Measurements from ENCODE around the gene UCN3. TPM values are rescaled to one million over a fixed set of nuclear protein-coding genes. Genes with fewer than 3 reads are reported as not detected.

UCN3 gene
- total and polyA plus RNA-seq, 9 of the 15 experiments (the other 6 are each of a cell fraction or from before 2014, with no cell fraction given) = not detected

- no peak for TF ChIP-seq SRSF1 (IDR thresholded peaks at IDR 0.05; ENCODE audit: low read depth, low read length)
- TF ChIP-seq, protein P1, sequence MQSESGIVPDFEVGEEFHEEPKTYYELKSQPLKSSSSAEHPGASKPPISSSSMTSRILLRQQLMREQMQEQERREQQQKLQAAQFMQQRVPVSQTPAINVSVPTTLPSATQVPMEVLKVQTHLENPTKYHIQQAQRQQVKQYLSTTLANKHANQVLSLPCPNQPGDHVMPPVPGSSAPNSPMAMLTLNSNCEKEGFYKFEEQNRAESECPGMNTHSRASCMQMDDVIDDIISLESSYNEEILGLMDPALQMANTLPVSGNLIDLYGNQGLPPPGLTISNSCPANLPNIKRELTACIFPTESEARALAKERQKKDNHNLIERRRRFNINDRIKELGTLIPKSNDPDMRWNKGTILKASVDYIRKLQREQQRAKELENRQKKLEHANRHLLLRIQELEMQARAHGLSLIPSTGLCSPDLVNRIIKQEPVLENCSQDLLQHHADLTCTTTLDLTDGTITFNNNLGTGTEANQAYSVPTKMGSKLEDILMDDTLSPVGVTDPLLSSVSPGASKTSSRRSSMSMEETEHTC (IDR thresholded peaks at IDR 0.05) = no peak
- TF ChIP-seq USF2 (CRISPR knock-in tag; IDR thresholded peaks at IDR 0.05) = no peak
- TF ChIP-seq, protein P2, sequence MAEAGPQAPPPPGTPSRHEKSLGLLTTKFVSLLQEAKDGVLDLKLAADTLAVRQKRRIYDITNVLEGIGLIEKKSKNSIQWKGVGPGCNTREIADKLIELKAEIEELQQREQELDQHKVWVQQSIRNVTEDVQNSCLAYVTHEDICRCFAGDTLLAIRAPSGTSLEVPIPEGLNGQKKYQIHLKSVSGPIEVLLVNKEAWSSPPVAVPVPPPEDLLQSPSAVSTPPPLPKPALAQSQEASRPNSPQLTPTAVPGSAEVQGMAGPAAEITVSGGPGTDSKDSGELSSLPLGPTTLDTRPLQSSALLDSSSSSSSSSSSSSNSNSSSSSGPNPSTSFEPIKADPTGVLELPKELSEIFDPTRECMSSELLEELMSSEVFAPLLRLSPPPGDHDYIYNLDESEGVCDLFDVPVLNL (CRISPR knock-in tag; IDR thresholded peaks at IDR 0.05; ENCODE audit: low read depth) = no peak
- no peak for TF ChIP-seq RBFOX2 (IDR thresholded peaks at IDR 0.05; ENCODE audit: low read depth, low read length)
- no peak for TF ChIP-seq KDM2B (CRISPR knock-in tag; IDR thresholded peaks at IDR 0.05)
- no peak for TF ChIP-seq BRF1 (IDR thresholded peaks at IDR 0.05; ENCODE audit: borderline replicate concordance, extremely low read depth, insufficient read length)
- no peak for TF ChIP-seq RBM34 (IDR thresholded peaks at IDR 0.05; ENCODE audit: borderline replicate concordance, insufficient read depth, low read length)
These were observed 59.0 kb downstream of the UCN3 start (continued) for GRCh38 chr10:5423771-5424170.

Other genes with a start within 250 kb of the UCN3 start
- gene AKR1C8, start 179.8 kb upstream of the UCN3 start, total RNA-seq (2014; rRNA removed) = 0.18 TPM in 1 of 2 replicates, not detected in the other
- gene AKR1C8, start 179.8 kb upstream of the UCN3 start, total RNA-seq (2014; rRNA removed; fragmentation: Illumina TruSeq; extraction: Trizol) = 0.16 and 0.22 TPM in 2 replicates
- gene AKR1C8, start 179.8 kb upstream of the UCN3 start, total RNA-seq (2015; rRNA removed; fragmentation: Illumina TruSeq; extraction: Trizol) = 0.23 and 0.29 TPM in 2 replicates
- 0.24 TPM in 1 of 2 replicates, not detected in the other for gene AKR1C8, start 179.8 kb upstream of the UCN3 start, total RNA-seq (2021)
- 0.07 TPM in 1 of 2 replicates, not detected in the other for gene AKR1C8, start 179.8 kb upstream of the UCN3 start, polyA plus RNA-seq (2011; rRNA removed)
- gene AKR1C8, start 179.8 kb upstream of the UCN3 start, polyA plus RNA-seq (2014; fragmentation: Illumina TruSeq; extraction: Trizol) = 0.07 and 0.12 TPM in 2 replicates
- gene AKR1C8, start 179.8 kb upstream of the UCN3 start, polyA plus RNA-seq (2014; fragmentation: Nextera tagmentation; extraction: Ambion mirVana) = under 1 TPM; 0.07 to 0.08 TPM
- 0.03 and 0.90 TPM in 2 replicates for gene AKR1C8, start 179.8 kb upstream of the UCN3 start, polyA plus RNA-seq (2014; rRNA removed)
- not detected in 2 replicates for gene AKR1C4, start 168.1 kb upstream of the UCN3 start, total RNA-seq (2014; rRNA removed)
- not detected in 2 replicates for gene AKR1C4, start 168.1 kb upstream of the UCN3 start, total RNA-seq (2014; rRNA removed; fragmentation: Illumina TruSeq; extraction: Trizol)
- not detected in 2 replicates for gene AKR1C4, start 168.1 kb upstream of the UCN3 start, total RNA-seq (2015; rRNA removed; fragmentation: Illumina TruSeq; extraction: Trizol)
- gene AKR1C4, start 168.1 kb upstream of the UCN3 start, total RNA-seq (2021) = 0.13 TPM in 1 of 2 replicates, not detected in the other
- not detected in 2 replicates for gene AKR1C4, start 168.1 kb upstream of the UCN3 start, polyA plus RNA-seq (2011; rRNA removed)
- not detected in 2 replicates for gene AKR1C4, start 168.1 kb upstream of the UCN3 start, polyA plus RNA-seq (2014; fragmentation: Illumina TruSeq; extraction: Trizol)
- not detected for gene AKR1C4, start 168.1 kb upstream of the UCN3 start, polyA plus RNA-seq (2014; fragmentation: Nextera tagmentation; extraction: Ambion mirVana)
- not detected in 2 replicates for gene AKR1C4, start 168.1 kb upstream of the UCN3 start, polyA plus RNA-seq (2014; rRNA removed)
- 6.6 and 7.8 TPM in 2 replicates for gene TUBAL3, start 39.9 kb downstream of the UCN3 start, total RNA-seq (2014; rRNA removed)
- 6.9 and 7.8 TPM in 2 replicates for gene TUBAL3, start 39.9 kb downstream of the UCN3 start, total RNA-seq (2014; rRNA removed; fragmentation: Illumina TruSeq; extraction: Trizol)
- 6.3 and 7.5 TPM in 2 replicates for gene TUBAL3, start 39.9 kb downstream of the UCN3 start, total RNA-seq (2015; rRNA removed; fragmentation: Illumina TruSeq; extraction: Trizol)
- 6.3 and 6.8 TPM in 2 replicates for gene TUBAL3, start 39.9 kb downstream of the UCN3 start, total RNA-seq (2021)
- 4.7 and 10.1 TPM in 2 replicates for gene TUBAL3, start 39.9 kb downstream of the UCN3 start, polyA plus RNA-seq (2011; rRNA removed)
- gene TUBAL3, start 39.9 kb downstream of the UCN3 start, polyA plus RNA-seq (2014; fragmentation: Illumina TruSeq; extraction: Trizol) = 8.5 and 9.8 TPM in 2 replicates
- gene TUBAL3, start 39.9 kb downstream of the UCN3 start, polyA plus RNA-seq (2014; fragmentation: Nextera tagmentation; extraction: Ambion mirVana) = 10 to 100 TPM in 1 of 2 experiments, 1 to 10 TPM in 1; 8.3 to 10.1 TPM
- gene TUBAL3, start 39.9 kb downstream of the UCN3 start, polyA plus RNA-seq (2014; rRNA removed) = 5.5 TPM in 2 replicates
- gene NET1, start 47.6 kb downstream of the UCN3 start, total RNA-seq (2014; rRNA removed) = 115 TPM in 2 replicates
- gene NET1, start 47.6 kb downstream of the UCN3 start, total RNA-seq (2014; rRNA removed; fragmentation: Illumina TruSeq; extraction: Trizol) = 106 and 114 TPM in 2 replicates
- gene NET1, start 47.6 kb downstream of the UCN3 start, total RNA-seq (2015; rRNA removed; fragmentation: Illumina TruSeq; extraction: Trizol) = 98.1 and 105 TPM in 2 replicates
- gene NET1, start 47.6 kb downstream of the UCN3 start, total RNA-seq (2021) = 152 and 158 TPM in 2 replicates
- gene NET1, start 47.6 kb downstream of the UCN3 start, polyA plus RNA-seq (2011; rRNA removed) = 258 and 270 TPM in 2 replicates
- gene NET1, start 47.6 kb downstream of the UCN3 start, polyA plus RNA-seq (2014; fragmentation: Illumina TruSeq; extraction: Trizol) = 113 and 136 TPM in 2 replicates
- 10 to 100 TPM; 47.4 to 53.0 TPM for gene NET1, start 47.6 kb downstream of the UCN3 start, polyA plus RNA-seq (2014; fragmentation: Nextera tagmentation; extraction: Ambion mirVana)
- gene NET1, start 47.6 kb downstream of the UCN3 start, polyA plus RNA-seq (2014; rRNA removed) = 98.9 and 105 TPM in 2 replicates
- not detected in 2 replicates for gene CALML5, start 134.6 kb downstream of the UCN3 start, total RNA-seq (2014; rRNA removed)
- gene CALML5, start 134.6 kb downstream of the UCN3 start, total RNA-seq (2014; rRNA removed; fragmentation: Illumina TruSeq; extraction: Trizol) = not detected in 2 replicates
- not detected in 2 replicates for gene CALML5, start 134.6 kb downstream of the UCN3 start, total RNA-seq (2015; rRNA removed; fragmentation: Illumina TruSeq; extraction: Trizol)
- gene CALML5, start 134.6 kb downstream of the UCN3 start, total RNA-seq (2021) = not detected in 2 replicates
- gene CALML5, start 134.6 kb downstream of the UCN3 start, polyA plus RNA-seq (2011; rRNA removed) = not detected in 2 replicates
- not detected in 2 replicates for gene CALML5, start 134.6 kb downstream of the UCN3 start, polyA plus RNA-seq (2014; fragmentation: Illumina TruSeq; extraction: Trizol)
- gene CALML5, start 134.6 kb downstream of the UCN3 start, polyA plus RNA-seq (2014; fragmentation: Nextera tagmentation; extraction: Ambion mirVana) = not detected
- gene CALML5, start 134.6 kb downstream of the UCN3 start, polyA plus RNA-seq (2014; rRNA removed) = not detected in 2 replicates
- gene CALML3, start 160.0 kb downstream of the UCN3 start, total RNA-seq (2014; rRNA removed) = not detected in 2 replicates
- gene CALML3, start 160.0 kb downstream of the UCN3 start, total RNA-seq (2014; rRNA removed; fragmentation: Illumina TruSeq; extraction: Trizol) = not detected in 2 replicates
- gene CALML3, start 160.0 kb downstream of the UCN3 start, total RNA-seq (2015; rRNA removed; fragmentation: Illumina TruSeq; extraction: Trizol) = not detected in 2 replicates
- not detected in 2 replicates for gene CALML3, start 160.0 kb downstream of the UCN3 start, total RNA-seq (2021)
- not detected in 2 replicates for gene CALML3, start 160.0 kb downstream of the UCN3 start, polyA plus RNA-seq (2011; rRNA removed)
- not detected in 2 replicates for gene CALML3, start 160.0 kb downstream of the UCN3 start, polyA plus RNA-seq (2014; fragmentation: Illumina TruSeq; extraction: Trizol)
- gene CALML3, start 160.0 kb downstream of the UCN3 start, polyA plus RNA-seq (2014; fragmentation: Nextera tagmentation; extraction: Ambion mirVana) = not detected
- gene CALML3, start 160.0 kb downstream of the UCN3 start, polyA plus RNA-seq (2014; rRNA removed) = not detected in 2 replicates